Measurements from ENCODE around the gene FAM236A. TPM values are rescaled to one million over a fixed set of nuclear protein-coding genes. Genes with fewer than 3 reads are reported as not detected.

Gene FAM236A
- total RNA-seq = not detected in 2 replicates

GRCh38 chrX:72937906-72938305, at the start of gene FAM236A:
Gene FAM236A, plus strand, starts transcription at chrX:72938206. Its CDS starts 57 bp downstream, at chrX:72938263.

GRCh38 chrX:72912315-72912714, 25.7 kb upstream of the FAM236A start, which contains the start of gene FAM236C:
Gene FAM236C, plus strand, starts transcription at chrX:72912615. Its CDS starts 100 bp downstream, at chrX:72912715.

DNA sequence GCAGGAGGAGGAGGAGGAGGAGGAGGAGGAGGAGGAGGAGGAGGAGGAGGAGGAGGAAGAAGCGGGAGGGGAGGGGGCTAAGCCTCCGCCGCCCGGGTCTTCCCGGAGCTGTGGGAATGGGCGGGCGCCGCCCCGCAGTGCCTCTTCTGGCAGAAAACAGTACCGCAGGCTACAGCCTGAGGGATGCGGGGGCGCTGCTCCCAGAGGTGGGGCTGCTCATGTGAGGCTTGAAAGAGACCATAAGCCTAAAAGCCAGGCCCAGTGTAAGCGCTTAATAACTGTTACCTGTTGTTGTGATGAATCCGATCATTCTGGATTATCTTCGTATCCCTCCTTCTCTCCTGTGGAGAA, 5.8 kb downstream of the FAM236A start, which contains the start of gene DMRTC1:
Gene DMRTC1, minus strand, starts transcription at position 19 of the 351 bp plus-strand sequence. CDS start 68,143 bp downstream, outside the sequence.

Other genes starting within 250 kb of the FAM236A start
- gene PHKA1, start 223.9 kb upstream of the FAM236A start, total RNA-seq = 5.5 and 9.4 TPM in 2 replicates
- not detected in 2 replicates for gene DMRTC1B, start 161.3 kb upstream of the FAM236A start, total RNA-seq
- gene FAM236B, start 155.5 kb upstream of the FAM236A start, total RNA-seq = not detected in 2 replicates
- gene FAM236D, start 130.0 kb upstream of the FAM236A start, total RNA-seq = not detected in 2 replicates
- gene FAM236C, start 25.6 kb upstream of the FAM236A start, total RNA-seq = not detected in 2 replicates
- not detected in 2 replicates for gene DMRTC1, start 5.6 kb downstream of the FAM236A start, total RNA-seq
- not detected in 2 replicates for gene PABPC1L2B, start 64.7 kb downstream of the FAM236A start, total RNA-seq
- not detected in 2 replicates for gene PABPC1L2A, start 141.3 kb downstream of the FAM236A start, total RNA-seq

Measured in subcutaneous preadipocyte (primary cell).